ENCODE measurements around the gene MINK1.

Gene MINK1

DNA sequence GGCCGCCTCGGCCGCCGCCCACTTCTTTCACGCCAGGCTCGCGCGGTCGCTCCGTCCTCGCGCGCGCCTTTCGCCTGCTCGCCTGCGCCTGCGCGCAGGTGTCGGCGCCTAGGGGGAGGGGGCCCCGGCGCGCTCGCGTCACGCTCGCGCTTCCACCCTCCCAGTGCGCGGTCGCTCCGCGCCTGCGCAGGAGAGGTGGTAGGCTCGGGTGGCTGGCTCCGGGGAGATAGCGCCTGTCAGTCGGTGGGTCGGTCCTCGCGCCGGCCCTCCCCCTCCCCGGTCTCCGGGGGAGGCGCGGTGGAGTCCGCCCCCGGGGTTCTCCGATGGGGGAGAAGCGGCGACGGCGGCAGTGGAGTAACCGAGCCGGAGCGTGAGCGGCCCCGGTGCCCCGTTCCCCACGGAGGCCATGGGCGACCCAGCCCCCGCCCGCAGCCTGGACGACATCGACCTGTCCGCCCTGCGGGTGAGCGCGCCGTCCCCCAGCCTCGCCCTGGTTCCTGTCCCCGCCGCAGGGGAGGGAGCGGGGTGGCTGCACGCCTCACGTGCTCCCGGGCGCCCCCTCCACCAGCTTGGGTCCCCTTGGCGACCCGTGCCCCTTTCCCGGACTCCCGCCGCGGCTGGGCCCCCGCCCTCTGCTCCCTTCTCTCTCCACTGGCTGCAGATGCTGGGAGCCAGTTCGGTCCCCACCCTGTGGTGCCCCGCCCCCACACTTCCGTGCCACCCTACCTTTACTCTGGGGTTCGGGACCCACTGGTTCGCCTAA is at the start of gene MINK1:
TSS of gene MINK1 (plus strand) at position 163 of the 763 bp plus-strand sequence. CDS start at position 407, 244 bp downstream.
- Histone ChIP-seq H3K27me3 (ENCODE audit: control insufficient read depth, insufficient read depth, low read length) (no peaks in the 10 kb centered on the region), H3K4me1 (ENCODE audit: control insufficient read depth, insufficient read depth, low read length) (no peaks in the 10 kb centered on the region), H3K9me3 (ENCODE audit: control insufficient read depth, insufficient read depth, low read length) (no peaks in the 10 kb centered on the region), H3K4me3 (ENCODE audit: low read length) (peak within 1 kb of the TSS; percentile 73), H3K36me3 (ENCODE audit: control insufficient read depth, insufficient read depth, low read length) (no peaks in the 10 kb centered on the region), H3K27ac (ENCODE audit: low read length) (no peak within 1 kb of the TSS)
- peak; percentile 50 for DNase-seq (ENCODE audit: low read depth, low spot score)
- WGBS (ENCODE audit: insufficient coverage, insufficient read length) = no CpG with 5 or more reads among the region's 91 CpGs

DNA sequence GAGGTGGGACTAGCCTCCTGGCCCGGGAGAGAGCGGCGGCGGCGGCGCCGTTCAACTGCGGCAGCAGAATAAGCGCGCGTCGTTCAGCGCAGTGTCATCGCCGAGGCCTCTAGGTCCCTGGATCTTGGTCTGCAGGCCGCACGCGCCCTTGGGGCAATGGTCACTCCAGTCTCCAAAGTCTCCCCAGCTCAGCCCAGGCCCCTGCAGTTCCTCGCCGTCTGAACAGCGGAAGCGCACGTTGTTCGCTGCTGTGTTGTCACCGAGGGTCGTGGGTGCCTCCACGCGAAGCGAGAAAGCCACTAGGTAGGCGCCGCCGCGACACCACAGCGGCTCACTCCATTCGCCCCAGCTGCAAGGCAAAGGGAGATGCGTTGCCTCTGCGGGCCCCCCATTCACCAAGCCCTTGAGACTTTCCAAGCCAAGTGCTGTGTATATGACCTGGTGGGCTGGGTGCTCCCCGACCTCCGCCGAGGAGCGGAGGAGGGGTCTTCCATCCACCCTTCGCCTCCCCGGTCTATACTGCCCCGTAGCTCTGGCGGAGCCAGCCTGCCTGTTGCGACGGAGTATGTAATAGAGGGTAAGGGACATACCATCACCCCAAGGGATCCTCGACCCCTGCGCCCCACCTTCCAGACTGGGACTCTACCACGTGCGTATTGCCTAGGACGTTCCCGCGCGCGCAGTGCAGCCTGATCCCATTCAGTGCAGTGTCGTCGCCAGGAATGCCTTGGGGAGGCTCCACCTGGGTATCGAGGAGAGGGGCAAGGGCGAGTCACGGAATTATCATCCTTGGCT is 47.6 kb upstream of the MINK1 start:
- Histone ChIP-seq H3K4me3 (ENCODE audit: low read length) (no peak overlapping the region), H3K4me1 (ENCODE audit: control insufficient read depth, insufficient read depth, low read length) (peaks cover 4% of the 10 kb centered on the region), H3K9me3 (ENCODE audit: control insufficient read depth, insufficient read depth, low read length) (no peaks in the 10 kb centered on the region), H3K27me3 (ENCODE audit: control insufficient read depth, insufficient read depth, low read length) (peaks cover 9% of the 10 kb centered on the region), H3K36me3 (ENCODE audit: control insufficient read depth, insufficient read depth, low read length) (no peaks in the 10 kb centered on the region), H3K27ac (ENCODE audit: low read length) (no peak overlapping the region)
- DNase-seq (ENCODE audit: low read depth, low spot score) = no peak
- no CpG with 5 or more reads among the region's 61 CpGs for WGBS (ENCODE audit: insufficient coverage, insufficient read length)

- Histone ChIP-seq H3K4me3 (ENCODE audit: low read length) (no peak within 1 kb of the TSS), H3K27me3 (ENCODE audit: control insufficient read depth, insufficient read depth, low read length) (peaks cover 11% of the 10 kb centered on the region), H3K36me3 (ENCODE audit: control insufficient read depth, insufficient read depth, low read length) (no peaks in the 10 kb centered on the region), H3K9me3 (ENCODE audit: control insufficient read depth, insufficient read depth, low read length) (no peaks in the 10 kb centered on the region), H3K4me1 (ENCODE audit: control insufficient read depth, insufficient read depth, low read length) (peaks cover 4% of the 10 kb centered on the region), H3K27ac (ENCODE audit: low read length) (no peak within 1 kb of the TSS)
- WGBS (ENCODE audit: insufficient coverage, insufficient read length) = no CpG with 5 or more reads among the region's 24 CpGs
- DNase-seq (ENCODE audit: low read depth, low spot score) = no peak
Observed at GRCh38 chr17:4786106-4786511, 47.0 kb upstream of the MINK1 start, which contains the start of gene VMO1. TSS of gene VMO1 (minus strand) at chr17:4786364. CDS start at chr17:4786352, 12 bp downstream.

GRCh38 chr17:4786516-4786915 is 46.6 kb upstream of the MINK1 start:
- H3K4me3 ChIP-seq (ENCODE audit: low read length) = no peak overlapping the region
- peaks cover 11% of the 10 kb centered on the region for H3K27me3 ChIP-seq (ENCODE audit: control insufficient read depth, insufficient read depth, low read length)
- peaks cover 4% of the 10 kb centered on the region for H3K4me1 ChIP-seq (ENCODE audit: control insufficient read depth, insufficient read depth, low read length)
- no peaks in the 10 kb centered on the region for H3K9me3 ChIP-seq (ENCODE audit: control insufficient read depth, insufficient read depth, low read length)
- no peak for DNase-seq (ENCODE audit: low read depth, low spot score)
- no peak overlapping the region for H3K27ac ChIP-seq (ENCODE audit: low read length)
- no peaks in the 10 kb centered on the region for H3K36me3 ChIP-seq (ENCODE audit: control insufficient read depth, insufficient read depth, low read length)
- WGBS (ENCODE audit: insufficient coverage, insufficient read length) = no CpG with 5 or more reads among the region's 6 CpGs

GRCh38 chr17:4788159-4788806 is 44.9 kb upstream of the MINK1 start:
- Histone ChIP-seq H3K27me3 (ENCODE audit: control insufficient read depth, insufficient read depth, low read length) (peaks cover 11% of the 10 kb centered on the region), H3K9me3 (ENCODE audit: control insufficient read depth, insufficient read depth, low read length) (no peaks in the 10 kb centered on the region), H3K36me3 (ENCODE audit: control insufficient read depth, insufficient read depth, low read length) (no peaks in the 10 kb centered on the region), H3K4me3 (ENCODE audit: low read length) (no peak overlapping the region; the same call in 1 of the 2 replicates), H3K27ac (ENCODE audit: low read length) (no peak overlapping the region), H3K4me1 (ENCODE audit: control insufficient read depth, insufficient read depth, low read length) (peaks cover 4% of the 10 kb centered on the region)
- no peak for DNase-seq (ENCODE audit: low read depth, low spot score)
- no CpG with 5 or more reads among the region's 14 CpGs for WGBS (ENCODE audit: insufficient coverage, insufficient read length)

DNA sequence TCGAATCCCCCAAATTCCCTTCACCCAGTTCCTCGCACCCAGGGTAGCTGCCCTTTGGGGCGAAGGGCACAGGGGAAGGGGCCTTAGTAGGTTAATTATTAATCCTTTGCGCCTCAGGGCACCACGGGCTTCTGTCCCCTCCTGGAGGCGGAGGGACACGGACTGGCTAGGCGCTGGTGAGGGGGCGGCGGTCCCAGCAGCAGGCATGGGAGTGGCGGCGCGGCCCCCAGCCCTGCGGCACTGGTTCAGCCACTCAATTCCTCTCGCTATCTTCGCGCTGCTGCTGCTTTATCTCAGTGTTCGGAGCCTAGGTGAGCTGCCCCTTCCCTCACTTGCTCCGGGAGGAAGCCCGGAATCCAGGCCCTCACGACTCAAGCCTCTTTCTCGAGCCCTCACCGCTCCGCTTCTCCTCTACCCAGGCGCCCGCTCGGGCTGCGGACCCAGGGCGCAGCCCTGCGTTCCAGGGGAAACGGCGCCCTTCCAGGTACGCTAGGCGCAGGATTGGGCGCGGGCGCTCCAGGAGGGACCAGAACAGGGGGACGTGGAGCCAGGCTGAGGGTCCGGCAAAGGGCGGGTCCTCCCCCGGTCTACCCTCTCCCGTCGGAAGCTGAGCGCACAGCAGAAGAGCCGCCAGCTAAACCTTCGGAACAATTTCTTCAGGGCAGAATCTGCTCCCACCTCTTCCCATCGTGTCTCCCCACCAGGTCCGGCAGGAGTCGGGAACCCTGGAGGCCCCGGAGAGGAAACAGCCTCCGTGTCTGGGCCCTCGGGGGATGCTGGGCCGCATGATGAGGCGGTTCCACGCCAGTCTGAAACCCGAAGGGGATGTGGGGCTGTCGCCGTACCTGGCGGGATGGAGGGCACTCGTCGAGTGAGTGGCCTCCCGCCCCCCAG is 44.1 kb upstream of the MINK1 start, which contains the start of gene GLTPD2:
TSS of gene GLTPD2 (plus strand) at position 158 of the 894 bp plus-strand sequence. CDS start at position 206, 48 bp downstream.
- peaks cover 4% of the 10 kb centered on the region for H3K4me1 ChIP-seq (ENCODE audit: control insufficient read depth, insufficient read depth, low read length)
- H3K4me3 ChIP-seq (ENCODE audit: low read length) = peak within 1 kb of the TSS; percentile 39
- no peaks in the 10 kb centered on the region for H3K9me3 ChIP-seq (ENCODE audit: control insufficient read depth, insufficient read depth, low read length)
- no peaks in the 10 kb centered on the region for H3K36me3 ChIP-seq (ENCODE audit: control insufficient read depth, insufficient read depth, low read length)
- no CpG with 5 or more reads among the region's 62 CpGs for WGBS (ENCODE audit: insufficient coverage, insufficient read length)
- H3K27ac ChIP-seq (ENCODE audit: low read length) = no peak within 1 kb of the TSS
- peaks cover 11% of the 10 kb centered on the region for H3K27me3 ChIP-seq (ENCODE audit: control insufficient read depth, insufficient read depth, low read length)
- DNase-seq (ENCODE audit: low read depth, low spot score) = no peak

DNA sequence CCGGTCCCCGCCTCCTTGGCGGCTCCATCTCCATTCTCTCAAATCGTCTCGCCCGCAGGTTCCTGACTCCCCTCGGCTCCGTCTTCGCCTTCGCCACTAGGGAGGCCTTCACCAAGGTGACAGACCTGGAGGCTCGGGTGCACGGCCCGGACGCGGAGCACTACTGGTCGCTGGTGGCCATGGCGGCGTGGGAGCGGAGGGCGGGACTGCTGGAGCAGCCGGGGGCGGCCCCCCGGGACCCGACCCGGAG is 43.5 kb upstream of the MINK1 start:
- no peak for DNase-seq (ENCODE audit: low read depth, low spot score)
- Histone ChIP-seq H3K4me3 (ENCODE audit: low read length) (peak overlapping the region; percentile 39; the same call in 1 of the 2 replicates), H3K27me3 (ENCODE audit: control insufficient read depth, insufficient read depth, low read length) (peaks cover 11% of the 10 kb centered on the region), H3K4me1 (ENCODE audit: control insufficient read depth, insufficient read depth, low read length) (peaks cover 4% of the 10 kb centered on the region), H3K9me3 (ENCODE audit: control insufficient read depth, insufficient read depth, low read length) (no peaks in the 10 kb centered on the region), H3K36me3 (ENCODE audit: control insufficient read depth, insufficient read depth, low read length) (no peaks in the 10 kb centered on the region), H3K27ac (ENCODE audit: low read length) (no peak overlapping the region)
- no CpG with 5 or more reads among the region's 25 CpGs for WGBS (ENCODE audit: insufficient coverage, insufficient read length)

GRCh38 chr17:4789951-4790704 is 43.0 kb upstream of the MINK1 start:
- peaks cover 11% of the 10 kb centered on the region for H3K27me3 ChIP-seq (ENCODE audit: control insufficient read depth, insufficient read depth, low read length)
- H3K9me3 ChIP-seq (ENCODE audit: control insufficient read depth, insufficient read depth, low read length) = no peaks in the 10 kb centered on the region
- H3K27ac ChIP-seq (ENCODE audit: low read length) = no peak overlapping the region
- H3K4me3 ChIP-seq (ENCODE audit: low read length) = peak overlapping the region; percentile 39; the same call in 1 of the 2 replicates
- no peaks in the 10 kb centered on the region for H3K36me3 ChIP-seq (ENCODE audit: control insufficient read depth, insufficient read depth, low read length)
- peaks cover 4% of the 10 kb centered on the region for H3K4me1 ChIP-seq (ENCODE audit: control insufficient read depth, insufficient read depth, low read length)
- no CpG with 5 or more reads among the region's 91 CpGs for WGBS (ENCODE audit: insufficient coverage, insufficient read length)
- no peak for DNase-seq (ENCODE audit: low read depth, low spot score)

DNA sequence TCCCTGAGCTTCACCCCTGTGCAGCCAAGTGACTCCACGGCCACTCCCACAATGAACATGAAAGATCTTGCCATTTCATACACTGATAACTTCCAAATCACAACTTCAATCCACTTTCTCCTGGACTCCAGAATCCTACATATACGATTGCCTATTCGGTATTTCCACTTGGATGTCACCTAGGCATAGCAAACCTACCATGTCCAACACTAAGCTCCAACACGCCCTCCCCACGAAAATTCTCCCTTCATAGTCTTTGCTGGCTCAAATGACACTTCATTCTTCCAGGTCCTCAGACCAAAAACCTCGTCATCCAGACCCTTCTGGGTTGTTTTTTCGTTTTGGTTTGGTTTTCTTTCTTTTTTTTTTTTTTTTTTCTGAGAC is 42.4 kb upstream of the MINK1 start:
- no peak for DNase-seq (ENCODE audit: low read depth, low spot score)
- Histone ChIP-seq H3K27me3 (ENCODE audit: control insufficient read depth, insufficient read depth, low read length) (peaks cover 11% of the 10 kb centered on the region), H3K27ac (ENCODE audit: low read length) (no peak overlapping the region), H3K9me3 (ENCODE audit: control insufficient read depth, insufficient read depth, low read length) (no peaks in the 10 kb centered on the region), H3K4me3 (ENCODE audit: low read length) (peak overlapping the region; percentile 39; the same call in 1 of the 2 replicates), H3K4me1 (ENCODE audit: control insufficient read depth, insufficient read depth, low read length) (peaks cover 4% of the 10 kb centered on the region), H3K36me3 (ENCODE audit: control insufficient read depth, insufficient read depth, low read length) (no peaks in the 10 kb centered on the region)
- WGBS (ENCODE audit: insufficient coverage, insufficient read length) = 100% methylated on average over 2 of the region's 7 CpGs

Data from iPS DF 6.9 (cell line).